Measurements from ENCODE around the gene UAP1L1.

- TF ChIP-seq CTCF (conservative IDR thresholded peaks at IDR 0.05 in 1 of 2, IDR thresholded peaks at IDR 0.05 in 1 of 2; ENCODE audit: extremely low read depth in 1 of 2, insufficient read depth in 1 of 2, low read depth in 1 of 2, low read length in 2 of 2) (no peak), EZH2 (IDR thresholded peaks at IDR 0.05; ENCODE audit: borderline replicate concordance, low read length) (no peak)
These were observed 28.4 kb upstream of the UAP1L1 start for GRCh38 chr9:137048655-137049543.

Data from mammary epithelial cell (primary cell).